Hepatocyte (in vitro differentiated cells): Measurements from ENCODE around the gene BCAP29. TPM values are rescaled to one million over a fixed set of nuclear protein-coding genes. Genes with fewer than 3 reads are reported as not detected.

Experiments
- DNase-seq: peaks from one replicate; pipeline ENCODE4 v3.0.0-alpha.2; 2016; ENCODE audit warnings: low spot score
- H2AFZ ChIP-seq: fragments of 200-600 bp; sonication (generic); 2 replicates; pipeline ENCODE4 v1.6.0; 2016; ENCODE audit warnings: antibody characterized with exemption, mild to moderate bottlenecking
- H3K27ac ChIP-seq: fragments of 200-600 bp; sonication (generic); 2 replicates; pipeline ENCODE4 v1.5.1; 2016; ENCODE audit warnings: mild to moderate bottlenecking
- H3K27me3 ChIP-seq: fragments of 200-600 bp; sonication (generic); 2 replicates; pipeline ENCODE4 v1.6.1; 2016
- H3K36me3 ChIP-seq: fragments of 200-600 bp; sonication (generic); replicated peaks from 2 replicates; pipeline ENCODE4 v1.5.1; 2016; ENCODE audit warnings: low read depth; ENCODE audit not compliant: insufficient read depth
- H3K4me1 ChIP-seq: fragments of 200-600 bp; sonication (generic); 2 replicates; pipeline ENCODE4 v1.5.1; 2016; ENCODE audit warnings: mild to moderate bottlenecking, moderate library complexity; ENCODE audit not compliant: insufficient read depth
- H3K4me2 ChIP-seq: fragments of 200-600 bp; sonication (generic); 2 replicates; pipeline ENCODE4 v1.6.0; 2016
- H3K4me3 ChIP-seq: fragments of 200-600 bp; sonication (generic); 2 replicates; pipeline ENCODE4 v1.5.1; 2016; ENCODE audit warnings: mild to moderate bottlenecking
- H3K79me2 ChIP-seq: fragments of 200-600 bp; sonication (generic); 2 replicates; pipeline ENCODE4 v1.6.0; 2017; ENCODE audit warnings: mild to moderate bottlenecking
- H3K9me2 ChIP-seq: fragments of 200-600 bp; sonication (generic); replicated peaks from 2 replicates; pipeline ENCODE4 v1.6.0; 2017; ENCODE audit warnings: mild to moderate bottlenecking; ENCODE audit not compliant: insufficient read depth
- H3K9me3 ChIP-seq: fragments of 200-600 bp; sonication (generic); 2 replicates; pipeline ENCODE4 v1.5.1; 2016; ENCODE audit warnings: low read depth, mild to moderate bottlenecking
- H4K20me1 ChIP-seq: fragments of 200-600 bp; sonication (generic); 2 replicates; pipeline ENCODE4 v1.6.0; 2016; ENCODE audit warnings: mild to moderate bottlenecking; ENCODE audit not compliant: insufficient read depth, poor library complexity, severe bottlenecking
- CTCF ChIP-seq: fragments of 200-600 bp; sonication (generic); IDR thresholded peaks from 2 replicates; pipeline ENCODE4 v1.5.1; 2016; ENCODE audit warnings: antibody characterized with exemption, mild to moderate bottlenecking; ENCODE audit not compliant: poor library complexity
- EZH2 ChIP-seq: fragments of 200-600 bp; sonication (generic); IDR thresholded peaks from 2 replicates; pipeline ENCODE4 v1.6.1; 2016; ENCODE audit warnings: antibody characterized with exemption, mild to moderate bottlenecking, borderline replicate concordance
- EZH2phosphoT487 ChIP-seq: fragments of 200-600 bp; sonication (generic); IDR thresholded peaks from one replicate; pipeline ENCODE4 v1.6.1; 2018; ENCODE audit warnings: antibody characterized with exemption, mild to moderate bottlenecking, low read depth, moderate library complexity; ENCODE audit not compliant: unreplicated experiment, severe bottlenecking
- WGBS: methylation state at CpG from one replicate; pipeline ENCODE4 v1.1.6; 2016; ENCODE audit warnings: low lambda C conversion rate; ENCODE audit errors: missing lambda C conversion rate; 5-methylcytosine and 5-hydroxymethylcytosine counted together
- polyA plus RNA-seq: library from polyadenylated mRNA; unstranded; fragments of >200 nt; fragmentation: Nextera tagmentation; extraction: Ambion mirVana; gene quantifications from 2 replicates; pipeline ENCODE4 v1.2.1, GENCODE V29; 2016
- total RNA-seq: library from RNA; depleted of rRNA; stranded (reverse); fragments of >200 nt; gene quantifications from 2 replicates; pipeline ENCODE4 v1.2.3, GENCODE V29; 2014

The BCAP29 gene
- total and polyA plus RNA-seq, 2 experiments from 2014 or later, result 35.1 to 76.6 TPM

DNA sequence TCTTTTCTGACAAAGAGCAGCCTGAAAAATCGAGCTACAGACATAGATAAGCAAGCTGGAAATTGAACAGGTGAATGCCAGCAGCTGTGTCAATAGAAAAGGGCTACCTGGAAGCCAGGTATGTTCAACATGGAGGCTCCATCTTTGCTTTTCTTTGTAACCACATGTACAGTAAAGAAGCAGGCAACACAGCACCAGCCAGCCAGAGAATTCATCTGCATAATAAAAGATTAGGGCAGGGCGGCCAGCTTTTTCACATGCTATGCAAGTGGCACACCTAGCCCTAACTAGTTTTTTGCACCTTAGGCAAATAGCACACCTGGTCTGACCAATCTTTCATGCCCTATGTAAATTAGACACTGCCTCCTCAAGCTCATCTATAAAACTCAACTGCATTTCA is 42.0 kb upstream of the BCAP29 start:
- Histone ChIP-seq H2AFZ (no peak overlapping the region), H4K20me1 (peaks cover 3% of the 10 kb centered on the region), H3K9me3 (no peaks in the 10 kb centered on the region), H3K27me3 (no peaks in the 10 kb centered on the region), H3K27ac (no peak overlapping the region), H3K4me3 (no peak overlapping the region), H3K9me2 (no peaks in the 10 kb centered on the region), H3K4me1 (no peaks in the 10 kb centered on the region), H3K4me2 (no peak overlapping the region), H3K36me3 (no peaks in the 10 kb centered on the region), H3K79me2 (peaks cover 22% of the 10 kb centered on the region)
- DNase-seq, result no peak
- WGBS, result 70% methylated on average over 2 of the region's 2 CpGs
- TF ChIP-seq EZH2, result no peak
- TF ChIP-seq EZH2phosphoT487, result no peak
- TF ChIP-seq CTCF, result no peak

- Histone ChIP-seq H2AFZ (no peak overlapping the region), H4K20me1 (no peaks in the 10 kb centered on the region), H3K36me3 (no peaks in the 10 kb centered on the region), H3K79me2 (peaks cover 26% of the 10 kb centered on the region), H3K4me3 (no peak overlapping the region), H3K4me2 (no peak overlapping the region), H3K27ac (no peak overlapping the region), H3K9me3 (peaks cover 8% of the 10 kb centered on the region), H3K27me3 (no peaks in the 10 kb centered on the region), H3K4me1 (no peaks in the 10 kb centered on the region), H3K9me2 (no peaks in the 10 kb centered on the region)
- TF ChIP-seq CTCF (no peak), EZH2 (no peak), EZH2phosphoT487 (no peak)
- DNase-seq, result no peak
- 96% methylated on average over 5 of the region's 5 CpGs for WGBS
Measured at GRCh38 chr7:107543338-107543993, 36.6 kb upstream of the BCAP29 start.

GRCh38 chr7:107544848-107545591 is 35.0 kb upstream of the BCAP29 start:
- H4K20me1 ChIP-seq, result no peaks in the 10 kb centered on the region
- H3K4me1 ChIP-seq, result no peaks in the 10 kb centered on the region
- H2AFZ ChIP-seq, result no peak overlapping the region
- H3K4me3 ChIP-seq, result no peak overlapping the region
- H3K36me3 ChIP-seq, result no peaks in the 10 kb centered on the region
- H3K9me3 ChIP-seq, result peaks cover 8% of the 10 kb centered on the region
- H3K27me3 ChIP-seq, result no peaks in the 10 kb centered on the region
- peaks cover 26% of the 10 kb centered on the region for H3K79me2 ChIP-seq
- H3K9me2 ChIP-seq, result no peaks in the 10 kb centered on the region
- no peak overlapping the region for H3K4me2 ChIP-seq
- no peak for DNase-seq
- no peak overlapping the region for H3K27ac ChIP-seq
- 95% methylated on average over 4 of the region's 4 CpGs for WGBS
- no peak for TF ChIP-seq EZH2phosphoT487
- no peak for TF ChIP-seq EZH2
- TF ChIP-seq CTCF, result no peak
